OCI-LY7 (cell line): ENCODE results near the gene R3HDML.

Experiments used
- EZH2phosphoT487 ChIP-seq: fragments of 200-600 bp; sonication (generic); IDR thresholded peaks from 2 replicates; pipeline ENCODE4 v1.6.1; 2018; ENCODE audit warnings: low read depth, borderline replicate concordance, mild to moderate bottlenecking, mixed run types, antibody characterized with exemption, low read length, moderate library complexity, mixed read lengths
- TF ChIP-seq, protein P1 (sequence below): fragments of 200-600 bp; sonication (generic); conservative IDR thresholded peaks from 2 replicates; pipeline ENCODE4 v1.5.1; 2014; ENCODE audit warnings: mild to moderate bottlenecking, antibody characterized with exemption, low read length, moderate library complexity, mixed read lengths

DNA sequence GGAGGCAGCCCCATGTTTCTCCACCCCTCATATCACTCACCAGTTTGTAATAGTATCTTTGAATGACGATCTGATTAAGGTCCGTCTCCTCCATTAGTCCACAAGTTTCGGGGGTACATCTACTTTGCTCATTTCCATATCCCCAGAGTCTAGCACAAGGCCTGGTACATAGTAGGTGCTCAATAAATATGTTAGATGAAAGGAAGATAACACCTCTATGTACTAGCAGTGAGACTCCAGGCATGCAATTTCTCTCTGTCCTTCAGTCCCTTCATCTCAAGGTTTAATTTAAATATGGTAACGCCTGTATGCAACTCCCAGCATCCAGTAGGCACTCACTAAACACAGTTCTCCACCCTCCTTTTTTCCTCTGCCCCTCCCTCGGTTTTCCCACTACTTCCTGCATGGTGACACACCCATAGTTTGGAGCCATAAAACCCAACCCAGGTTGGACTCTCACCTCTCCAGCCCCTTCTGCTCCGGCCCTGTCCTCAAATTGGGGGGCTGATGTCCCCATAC, 18.2 kb downstream of the R3HDML start:
- TF ChIP-seq EZH2phosphoT487 = no peak
- TF ChIP-seq, protein P1, sequence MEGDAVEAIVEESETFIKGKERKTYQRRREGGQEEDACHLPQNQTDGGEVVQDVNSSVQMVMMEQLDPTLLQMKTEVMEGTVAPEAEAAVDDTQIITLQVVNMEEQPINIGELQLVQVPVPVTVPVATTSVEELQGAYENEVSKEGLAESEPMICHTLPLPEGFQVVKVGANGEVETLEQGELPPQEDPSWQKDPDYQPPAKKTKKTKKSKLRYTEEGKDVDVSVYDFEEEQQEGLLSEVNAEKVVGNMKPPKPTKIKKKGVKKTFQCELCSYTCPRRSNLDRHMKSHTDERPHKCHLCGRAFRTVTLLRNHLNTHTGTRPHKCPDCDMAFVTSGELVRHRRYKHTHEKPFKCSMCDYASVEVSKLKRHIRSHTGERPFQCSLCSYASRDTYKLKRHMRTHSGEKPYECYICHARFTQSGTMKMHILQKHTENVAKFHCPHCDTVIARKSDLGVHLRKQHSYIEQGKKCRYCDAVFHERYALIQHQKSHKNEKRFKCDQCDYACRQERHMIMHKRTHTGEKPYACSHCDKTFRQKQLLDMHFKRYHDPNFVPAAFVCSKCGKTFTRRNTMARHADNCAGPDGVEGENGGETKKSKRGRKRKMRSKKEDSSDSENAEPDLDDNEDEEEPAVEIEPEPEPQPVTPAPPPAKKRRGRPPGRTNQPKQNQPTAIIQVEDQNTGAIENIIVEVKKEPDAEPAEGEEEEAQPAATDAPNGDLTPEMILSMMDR = no peak
